HepG2 (cell line): ENCODE results near the gene SMAD6.

Source experiments
- CAMTA2 ChIP-seq: sonication (generic); formaldehyde crosslinking; IDR thresholded peaks from 2 replicates; pipeline ENCODE4 v1.4.0; 2020; ENCODE audit warnings: mild to moderate bottlenecking, missing genetic modification reagents, borderline replicate concordance
- ELF4 ChIP-seq: sonication (generic); formaldehyde crosslinking; IDR thresholded peaks from 2 replicates; pipeline ENCODE4 v1.5.0; 2020; ENCODE audit warnings: missing genetic modification reagents, mild to moderate bottlenecking, moderate library complexity, borderline replicate concordance
- EZH2 ChIP-seq: conservative IDR thresholded peaks from 2 replicates; pipeline ENCODE4 v1.6.1; 2012; ENCODE audit warnings: mild to moderate bottlenecking, low read depth, low read length, moderate library complexity
- JUNB ChIP-seq: sonication (generic); formaldehyde crosslinking; IDR thresholded peaks from 2 replicates; pipeline ENCODE4 v1.8.0; 2022; ENCODE audit warnings: missing genetic modification reagents, mild to moderate bottlenecking, borderline replicate concordance
- JUND ChIP-seq: sonication (generic); formaldehyde crosslinking; IDR thresholded peaks from 2 replicates; pipeline ENCODE4 v1.8.0; 2022; ENCODE audit warnings: mild to moderate bottlenecking, missing genetic modification reagents
- POLR2A ChIP-seq, 2 experiments: IDR thresholded peaks; 2 replicates each; pipeline ENCODE4 v1.6.1; 2011; ENCODE audit warnings: low read depth in 2 of 2, low read length in 2 of 2, mild to moderate bottlenecking in 1 of 2, moderate library complexity in 1 of 2; ENCODE audit not compliant: insufficient read depth in 1 of 2
- SMAD9 ChIP-seq: sonication (generic); formaldehyde crosslinking; IDR thresholded peaks from 2 replicates; pipeline ENCODE4 v1.5.1; 2020; ENCODE audit warnings: mild to moderate bottlenecking, missing genetic modification reagents
- ZNF253 ChIP-seq: sonication (generic); formaldehyde crosslinking; IDR thresholded peaks from 2 replicates; pipeline ENCODE4 v1.8.0; 2022; ENCODE audit warnings: mild to moderate bottlenecking, missing genetic modification reagents, borderline replicate concordance
- ZNF564 ChIP-seq: sonication (generic); formaldehyde crosslinking; IDR thresholded peaks from 2 replicates; pipeline ENCODE4 v1.8.1; 2023; ENCODE audit warnings: mild to moderate bottlenecking, missing genetic modification reagents
- ZZZ3 ChIP-seq: sonication (generic); formaldehyde crosslinking; IDR thresholded peaks from 2 replicates; pipeline ENCODE4 v1.4.0; 2020; ENCODE audit warnings: missing genetic modification reagents, mild to moderate bottlenecking, borderline replicate concordance
- TF ChIP-seq, protein P1 (sequence below): sonication (generic); formaldehyde crosslinking; IDR thresholded peaks from 2 replicates; pipeline ENCODE4 v1.8.1; 2023; ENCODE audit warnings: mild to moderate bottlenecking, moderate library complexity, missing genetic modification reagents
- TF ChIP-seq, protein P2 (sequence below): sonication (generic); formaldehyde crosslinking; IDR thresholded peaks from 2 replicates; pipeline ENCODE4 v1.5.0; 2020; ENCODE audit warnings: mild to moderate bottlenecking, missing genetic modification reagents, moderate library complexity
- TF ChIP-seq, protein P3 (sequence below): sonication (generic); formaldehyde crosslinking; IDR thresholded peaks from 2 replicates; pipeline ENCODE4 v1.4.0; 2020; ENCODE audit warnings: missing genetic modification reagents

DNA sequence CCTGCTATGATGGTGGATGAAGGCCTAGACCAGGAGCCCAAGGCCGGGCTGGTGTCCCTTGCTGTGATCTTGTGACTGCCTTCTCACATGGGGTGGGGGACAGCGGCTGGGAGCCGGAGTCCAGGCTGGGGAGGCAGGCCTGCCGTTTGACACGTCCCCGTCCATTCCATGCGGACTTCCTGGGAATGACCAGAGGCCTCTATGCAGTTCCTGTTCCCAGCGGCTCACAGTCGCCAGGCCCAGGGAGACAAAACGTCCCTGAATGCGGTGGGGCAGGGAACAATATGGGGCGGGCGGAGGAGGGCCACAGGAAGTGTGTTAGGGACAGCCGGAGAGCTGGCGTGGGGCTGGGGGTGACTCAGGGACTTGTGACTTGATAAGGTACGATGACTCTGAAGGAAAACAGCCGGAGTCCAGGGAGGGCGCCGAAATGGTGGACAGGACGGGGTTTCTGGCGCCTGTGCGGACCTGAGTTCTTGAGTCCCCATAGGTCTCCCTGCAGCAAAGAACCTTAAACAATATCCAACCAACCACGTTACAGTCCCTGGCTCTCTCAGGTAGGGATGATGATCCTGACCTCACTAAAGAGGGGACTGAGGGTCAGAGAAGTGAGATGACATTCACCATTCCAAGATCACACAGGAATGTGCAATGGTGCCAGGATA is 40.5 kb upstream of the SMAD6 start:
- no peak for TF ChIP-seq EZH2
- TF ChIP-seq JUNB (CRISPR knock-in tag): no peak
- TF ChIP-seq ZNF253 (CRISPR knock-in tag): no peak
- TF ChIP-seq ZZZ3 (CRISPR knock-in tag): no peak
- TF ChIP-seq ELF4 (CRISPR knock-in tag): no peak
- TF ChIP-seq POLR2A (IDR thresholded peaks at IDR 0.05; ENCODE audit: insufficient read depth in 1 of 2, low read depth in 2 of 2, low read length in 2 of 2): no peak
- TF ChIP-seq, protein P1, sequence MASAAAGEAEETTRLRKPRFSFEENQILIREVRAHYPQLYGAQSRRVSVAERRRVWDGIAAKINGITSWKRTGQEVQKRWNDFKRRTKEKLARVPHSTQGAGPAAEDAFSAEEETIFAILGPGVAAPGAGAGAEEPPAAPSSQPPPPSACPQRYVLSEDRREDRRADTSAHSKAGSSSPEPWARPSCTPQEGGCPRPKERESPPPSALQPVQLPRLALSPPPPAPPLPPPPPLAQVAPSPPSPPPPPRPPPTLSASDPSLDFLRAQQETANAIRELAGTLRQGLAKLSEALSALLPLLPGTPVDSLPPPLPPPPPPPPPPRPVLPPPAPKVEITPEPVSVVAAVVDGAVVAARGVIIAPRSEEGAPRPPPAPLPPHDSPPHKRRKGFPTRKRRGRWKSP: no peak
- no peak for TF ChIP-seq ZNF564 (CRISPR knock-in tag)
- TF ChIP-seq, protein P2, sequence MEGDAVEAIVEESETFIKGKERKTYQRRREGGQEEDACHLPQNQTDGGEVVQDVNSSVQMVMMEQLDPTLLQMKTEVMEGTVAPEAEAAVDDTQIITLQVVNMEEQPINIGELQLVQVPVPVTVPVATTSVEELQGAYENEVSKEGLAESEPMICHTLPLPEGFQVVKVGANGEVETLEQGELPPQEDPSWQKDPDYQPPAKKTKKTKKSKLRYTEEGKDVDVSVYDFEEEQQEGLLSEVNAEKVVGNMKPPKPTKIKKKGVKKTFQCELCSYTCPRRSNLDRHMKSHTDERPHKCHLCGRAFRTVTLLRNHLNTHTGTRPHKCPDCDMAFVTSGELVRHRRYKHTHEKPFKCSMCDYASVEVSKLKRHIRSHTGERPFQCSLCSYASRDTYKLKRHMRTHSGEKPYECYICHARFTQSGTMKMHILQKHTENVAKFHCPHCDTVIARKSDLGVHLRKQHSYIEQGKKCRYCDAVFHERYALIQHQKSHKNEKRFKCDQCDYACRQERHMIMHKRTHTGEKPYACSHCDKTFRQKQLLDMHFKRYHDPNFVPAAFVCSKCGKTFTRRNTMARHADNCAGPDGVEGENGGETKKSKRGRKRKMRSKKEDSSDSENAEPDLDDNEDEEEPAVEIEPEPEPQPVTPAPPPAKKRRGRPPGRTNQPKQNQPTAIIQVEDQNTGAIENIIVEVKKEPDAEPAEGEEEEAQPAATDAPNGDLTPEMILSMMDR: no peak
- TF ChIP-seq SMAD9 (CRISPR knock-in tag): no peak
- TF ChIP-seq CAMTA2: no peak
- TF ChIP-seq, protein P3, sequence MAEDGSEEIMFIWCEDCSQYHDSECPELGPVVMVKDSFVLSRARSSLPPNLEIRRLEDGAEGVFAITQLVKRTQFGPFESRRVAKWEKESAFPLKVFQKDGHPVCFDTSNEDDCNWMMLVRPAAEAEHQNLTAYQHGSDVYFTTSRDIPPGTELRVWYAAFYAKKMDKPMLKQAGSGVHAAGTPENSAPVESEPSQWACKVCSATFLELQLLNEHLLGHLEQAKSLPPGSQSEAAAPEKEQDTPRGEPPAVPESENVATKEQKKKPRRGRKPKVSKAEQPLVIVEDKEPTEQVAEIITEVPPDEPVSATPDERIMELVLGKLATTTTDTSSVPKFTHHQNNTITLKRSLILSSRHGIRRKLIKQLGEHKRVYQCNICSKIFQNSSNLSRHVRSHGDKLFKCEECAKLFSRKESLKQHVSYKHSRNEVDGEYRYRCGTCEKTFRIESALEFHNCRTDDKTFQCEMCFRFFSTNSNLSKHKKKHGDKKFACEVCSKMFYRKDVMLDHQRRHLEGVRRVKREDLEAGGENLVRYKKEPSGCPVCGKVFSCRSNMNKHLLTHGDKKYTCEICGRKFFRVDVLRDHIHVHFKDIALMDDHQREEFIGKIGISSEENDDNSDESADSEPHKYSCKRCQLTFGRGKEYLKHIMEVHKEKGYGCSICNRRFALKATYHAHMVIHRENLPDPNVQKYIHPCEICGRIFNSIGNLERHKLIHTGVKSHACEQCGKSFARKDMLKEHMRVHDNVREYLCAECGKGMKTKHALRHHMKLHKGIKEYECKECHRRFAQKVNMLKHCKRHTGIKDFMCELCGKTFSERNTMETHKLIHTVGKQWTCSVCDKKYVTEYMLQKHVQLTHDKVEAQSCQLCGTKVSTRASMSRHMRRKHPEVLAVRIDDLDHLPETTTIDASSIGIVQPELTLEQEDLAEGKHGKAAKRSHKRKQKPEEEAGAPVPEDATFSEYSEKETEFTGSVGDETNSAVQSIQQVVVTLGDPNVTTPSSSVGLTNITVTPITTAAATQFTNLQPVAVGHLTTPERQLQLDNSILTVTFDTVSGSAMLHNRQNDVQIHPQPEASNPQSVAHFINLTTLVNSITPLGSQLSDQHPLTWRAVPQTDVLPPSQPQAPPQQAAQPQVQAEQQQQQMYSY: no peak
- TF ChIP-seq JUND (CRISPR knock-in tag): no peak
